Breast epithelium (tissue), 4 donors: ENCODE data around the gene CTCFL. TPM values are rescaled to one million over a fixed set of nuclear protein-coding genes. Genes with fewer than 3 reads are reported as not detected.

Experiments
- DNase-seq, 2 donors: peaks; one replicate each; pipeline ENCODE4 v3.0.0-alpha.2; 2019; ENCODE audit warnings: low spot score in 2 of 2
- H3K27ac ChIP-seq, 2 donors: fragments of 200-600 bp; sonication (generic) in 1 of 2; one replicate each; pipeline ENCODE4 v1.5.1; 2016 to 2019; ENCODE audit warnings: mild to moderate bottlenecking in 1 of 2
- H3K27me3 ChIP-seq, 2 donors: fragments of 200-600 bp; sonication (generic) in 1 of 2; one replicate each; pipeline versions ENCODE4 v1.5.1 to v1.6.0; 2017 to 2019; ENCODE audit warnings: control low read depth in 1 of 2, mild to moderate bottlenecking in 1 of 2
- H3K36me3 ChIP-seq: fragments of 200-600 bp; one replicate; pipeline ENCODE4 v1.5.1; 2019
- H3K4me1 ChIP-seq, 2 donors: fragments of 200-600 bp; sonication (generic); one replicate each; pipeline ENCODE4 v1.5.1; 2016 to 2019; ENCODE audit warnings: control low read depth in 1 of 2
- H3K4me3 ChIP-seq, 3 donors: fragments of 200-600 bp; sonication (generic); 1 replicate in 2 of 3; 2 replicates in 1 of 3; pipeline ENCODE4 v1.5.1; 2016 to 2019; ENCODE audit warnings: mild to moderate bottlenecking in 3 of 3, moderate library complexity in 2 of 3
- H3K9me3 ChIP-seq, 2 donors: fragments of 200-600 bp; sonication (generic) in 1 of 2; one replicate each; pipeline ENCODE4 v1.5.1; 2016 to 2019; ENCODE audit warnings: control low read depth in 1 of 2
- POLR2A ChIP-seq: fragments of 450-650 bp; IDR thresholded peaks from one replicate; pipeline ENCODE4 v1.6.1; 2016; ENCODE audit warnings: antibody characterized with exemption, mild to moderate bottlenecking, moderate library complexity
- POLR2AphosphoS5 ChIP-seq, 3 donors: sonication (generic); formaldehyde crosslinking; IDR thresholded peaks; one replicate each; pipeline ENCODE4 v1.6.1; 2017; ENCODE audit warnings: antibody characterized with exemption in 3 of 3
- intact Hi-C: fragments of 100-400 bp; cut with DNase I; formaldehyde crosslinking; loops from one replicate; pipeline ENCODE4 v1.15.1; 2023; ENCODE audit warnings: low total_unique reads
- total RNA-seq, 3 donors: library from RNA; depleted of rRNA; stranded (reverse); fragments of >200 nt; gene quantifications; one replicate each; pipeline ENCODE4 v1.1.0, GENCODE V29; 2016
- TF ChIP-seq, protein P1 (sequence below), 3 donors: fragments of 450-650 bp; IDR thresholded peaks; one replicate each; pipeline ENCODE4 v1.5.1; 2016 to 2017; ENCODE audit warnings: antibody characterized with exemption in 3 of 3, mild to moderate bottlenecking in 3 of 3, moderate library complexity in 3 of 3

CTCFL gene
- total RNA-seq, 3 donors from 2014 or later: not detected

DNA sequence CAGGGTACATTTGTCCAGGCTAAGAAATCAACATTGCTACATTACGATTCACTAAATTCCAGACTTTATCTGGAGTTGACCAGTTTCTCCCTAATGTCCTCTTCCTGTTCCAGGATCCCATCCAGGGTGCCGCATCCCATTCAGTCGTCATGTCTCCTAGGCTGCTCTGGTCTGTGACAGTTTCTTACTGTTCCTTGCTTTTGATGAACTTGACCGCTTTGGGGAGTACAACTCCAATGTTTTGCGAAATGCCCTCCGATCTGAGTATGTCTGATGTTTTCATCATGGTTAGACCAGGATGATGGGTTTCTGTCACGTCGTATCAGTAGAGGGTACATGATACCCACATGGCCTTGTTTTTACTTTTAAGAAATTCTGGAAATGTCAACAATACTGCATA, 62.2 kb downstream of the CTCFL start:
- Histone ChIP-seq H3K9me3 (no peaks in the 10 kb centered on the region), H3K4me3 (no peak overlapping the region), H3K4me1 (no peaks in the 10 kb centered on the region), H3K36me3 (no peaks in the 10 kb centered on the region), H3K27me3 (peaks cover 0 to 15% of the 10 kb centered on the region in 2 donors), H3K27ac (no peak overlapping the region)
- intact Hi-C loops: loop anchor here (2.0 kb wide), 1 partner anchor 78 kb away; no protein-coding TSS in a partner anchor
- TF ChIP-seq, protein P1, sequence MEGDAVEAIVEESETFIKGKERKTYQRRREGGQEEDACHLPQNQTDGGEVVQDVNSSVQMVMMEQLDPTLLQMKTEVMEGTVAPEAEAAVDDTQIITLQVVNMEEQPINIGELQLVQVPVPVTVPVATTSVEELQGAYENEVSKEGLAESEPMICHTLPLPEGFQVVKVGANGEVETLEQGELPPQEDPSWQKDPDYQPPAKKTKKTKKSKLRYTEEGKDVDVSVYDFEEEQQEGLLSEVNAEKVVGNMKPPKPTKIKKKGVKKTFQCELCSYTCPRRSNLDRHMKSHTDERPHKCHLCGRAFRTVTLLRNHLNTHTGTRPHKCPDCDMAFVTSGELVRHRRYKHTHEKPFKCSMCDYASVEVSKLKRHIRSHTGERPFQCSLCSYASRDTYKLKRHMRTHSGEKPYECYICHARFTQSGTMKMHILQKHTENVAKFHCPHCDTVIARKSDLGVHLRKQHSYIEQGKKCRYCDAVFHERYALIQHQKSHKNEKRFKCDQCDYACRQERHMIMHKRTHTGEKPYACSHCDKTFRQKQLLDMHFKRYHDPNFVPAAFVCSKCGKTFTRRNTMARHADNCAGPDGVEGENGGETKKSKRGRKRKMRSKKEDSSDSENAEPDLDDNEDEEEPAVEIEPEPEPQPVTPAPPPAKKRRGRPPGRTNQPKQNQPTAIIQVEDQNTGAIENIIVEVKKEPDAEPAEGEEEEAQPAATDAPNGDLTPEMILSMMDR (IDR thresholded peaks at IDR 0.05): no peak
- TF ChIP-seq POLR2AphosphoS5 (IDR thresholded peaks at IDR 0.05): no peak
- no peak for TF ChIP-seq POLR2A
- no peak for DNase-seq

DNA sequence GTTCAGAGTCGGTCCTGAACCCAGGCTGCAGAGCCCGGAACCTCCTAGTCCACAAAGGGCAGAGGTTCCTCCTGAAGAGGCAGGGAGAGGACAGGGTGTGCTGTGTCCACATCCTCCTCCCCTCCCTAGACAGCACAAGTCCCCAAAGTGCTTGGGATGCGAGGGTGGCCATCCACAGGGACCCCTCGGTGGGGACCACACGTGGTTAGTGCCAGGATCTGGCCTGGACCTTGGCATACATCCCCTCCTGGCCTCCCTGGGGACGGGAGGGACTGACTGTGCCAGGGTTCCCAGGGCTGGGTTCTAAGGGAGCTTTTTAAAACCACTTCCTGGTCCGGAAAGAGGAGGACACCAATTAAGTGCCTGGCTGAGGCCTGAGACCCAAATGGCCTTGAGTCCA, 63.2 kb downstream of the CTCFL start:
- Histone ChIP-seq H3K36me3 (no peaks in the 10 kb centered on the region), H3K4me1 (no peaks in the 10 kb centered on the region), H3K27ac (no peak overlapping the region), H3K9me3 (no peaks in the 10 kb centered on the region), H3K27me3 (peaks cover 0 to 7% of the 10 kb centered on the region in 2 donors), H3K4me3 (no peak overlapping the region)
- no peak for TF ChIP-seq POLR2A
- TF ChIP-seq POLR2AphosphoS5 (IDR thresholded peaks at IDR 0.05): no peak
- TF ChIP-seq, protein P1 (IDR thresholded peaks at IDR 0.05): no peak
- intact Hi-C loops: loop anchor here (2.0 kb wide), 1 partner anchor 79 kb away; no protein-coding TSS in a partner anchor
- no peak for DNase-seq

DNA sequence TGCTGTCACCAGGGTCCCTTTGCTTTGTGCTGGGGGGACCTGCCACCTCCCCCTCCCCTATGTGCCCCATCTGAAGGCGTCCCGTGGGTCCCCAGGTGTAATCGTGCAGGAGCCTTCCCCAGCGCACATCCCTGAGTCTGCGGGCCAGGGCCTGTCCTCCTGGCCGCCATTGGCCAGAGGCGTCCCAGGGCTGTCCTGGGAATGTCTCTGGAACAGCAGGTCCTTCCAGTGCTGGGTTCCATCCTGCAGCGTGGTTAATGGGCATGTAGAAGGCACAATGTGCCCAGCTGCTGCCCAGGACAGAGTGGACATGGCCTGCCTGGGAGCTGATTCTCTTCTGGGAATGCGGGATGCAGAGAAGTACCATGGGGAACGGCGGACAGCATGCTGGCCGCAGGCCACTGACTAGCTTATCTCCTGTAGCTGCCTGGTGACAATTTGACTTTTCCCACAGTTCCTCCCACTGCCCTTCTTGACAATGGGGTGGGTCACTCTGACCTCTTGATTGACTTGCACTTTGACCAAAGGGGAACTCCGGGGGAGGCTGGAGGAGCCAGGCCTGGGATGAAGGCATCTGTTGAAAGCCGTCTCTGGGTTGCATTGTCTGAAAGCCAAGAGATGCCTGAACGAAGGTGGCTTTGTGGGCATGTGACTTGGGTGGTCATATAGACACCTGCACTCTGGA, 64.0 kb downstream of the CTCFL start:
- TF ChIP-seq POLR2A: no peak
- TF ChIP-seq, protein P1 (IDR thresholded peaks at IDR 0.05): no peak
- TF ChIP-seq POLR2AphosphoS5 (IDR thresholded peaks at IDR 0.05): no peak
- Histone ChIP-seq H3K27me3 (peaks cover 0 to under 1% of the 10 kb centered on the region in 2 donors), H3K36me3 (no peaks in the 10 kb centered on the region), H3K27ac (no peak overlapping the region), H3K4me3 (no peak overlapping the region), H3K9me3 (no peaks in the 10 kb centered on the region), H3K4me1 (no peaks in the 10 kb centered on the region)
- DNase-seq: no peak
- intact Hi-C loops: no loop called here

DNA sequence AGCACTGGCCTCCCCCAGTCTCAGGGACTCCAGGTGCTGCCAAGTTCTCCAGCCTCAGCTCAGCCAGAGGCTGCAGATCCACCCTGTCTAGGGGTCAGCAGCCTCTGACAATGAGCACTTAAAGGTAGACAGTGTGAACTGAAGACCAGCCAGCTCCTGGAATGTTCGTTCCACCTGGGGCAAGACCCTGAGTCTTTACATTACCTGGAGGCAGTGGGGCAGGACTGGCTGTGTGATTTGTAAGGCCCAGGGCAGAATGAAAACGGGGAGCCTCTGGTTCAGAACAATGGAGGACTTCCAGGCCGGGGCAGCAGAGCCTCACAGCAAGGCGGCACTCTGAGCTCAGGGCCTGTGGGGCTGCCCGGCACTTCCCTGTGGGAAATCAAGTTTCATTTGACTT, 65.0 kb downstream of the CTCFL start:
- no peak for DNase-seq
- intact Hi-C loops: loop anchor here (10.0 kb wide), 1 partner anchor 1925 kb away; no protein-coding TSS in a partner anchor

DNA sequence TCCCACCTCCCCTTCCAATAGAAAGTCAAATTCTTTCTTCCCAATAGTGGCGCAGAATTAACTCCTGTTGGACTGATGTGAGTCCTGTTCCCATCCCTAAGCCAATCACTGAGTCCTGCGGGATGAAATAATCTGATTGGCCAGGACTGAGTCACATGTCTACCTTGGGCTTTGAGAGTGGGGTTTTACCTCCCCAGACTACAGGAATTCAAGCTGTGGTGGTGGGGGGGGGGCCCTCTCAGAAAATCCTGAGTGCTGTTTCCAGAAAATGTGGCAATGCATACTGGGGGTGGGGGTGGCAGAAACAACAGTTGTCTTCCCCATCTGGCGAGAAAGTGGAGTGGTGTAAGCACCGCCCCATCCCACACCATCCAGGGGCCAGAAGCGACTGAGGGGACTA, 65.7 kb downstream of the CTCFL start:
- TF ChIP-seq, protein P1 (IDR thresholded peaks at IDR 0.05): no peak
- TF ChIP-seq POLR2A (no peak), POLR2AphosphoS5 (IDR thresholded peaks at IDR 0.05) (no peak)
- Histone ChIP-seq H3K4me3 (no peak overlapping the region), H3K4me1 (no peaks in the 10 kb centered on the region), H3K36me3 (no peaks in the 10 kb centered on the region), H3K9me3 (no peaks in the 10 kb centered on the region), H3K27me3 (no peaks in the 10 kb centered on the region), H3K27ac (no peak overlapping the region)
- intact Hi-C loops: loop anchor here (10.0 kb wide), 1 partner anchor 1924 kb away; no protein-coding TSS in a partner anchor
- DNase-seq: no peak

More for the DNA sequence above, 65.0 kb downstream of the CTCFL start:
- Histone ChIP-seq H3K4me3 (no peak overlapping the region), H3K27me3 (no peaks in the 10 kb centered on the region), H3K27ac (no peak overlapping the region), H3K36me3 (no peaks in the 10 kb centered on the region), H3K4me1 (no peaks in the 10 kb centered on the region), H3K9me3 (no peaks in the 10 kb centered on the region)
- TF ChIP-seq, protein P1 (IDR thresholded peaks at IDR 0.05): no peak
- TF ChIP-seq POLR2AphosphoS5 (IDR thresholded peaks at IDR 0.05) (no peak), POLR2A (no peak)
